Inferior parietal cortex (tissue), 1 donor: ENCODE data around the gene ZNF180.
"Not testable (repeated sequence)": the region's sequence is repeated elsewhere in the genome, so short reads cannot be mapped to it uniquely, and the experiment has no call there.

Experiments
- DNase-seq: peaks from one replicate; pipeline ENCODE4 v3.0.0-alpha.2; 2016; ENCODE audit errors: extremely low spot score

ZNF180 gene

GRCh38 chr19:44499962-44500949, at the start of gene ZNF180:
TSS of gene ZNF180 (minus strand) at chr19:44500522. CDS start at chr19:44497334, 3,188 bp downstream.
- DNase-seq, result peak; percentile 97

GRCh38 chr19:44549507-44549906, 49.2 kb upstream of the ZNF180 start:
- no peak for DNase-seq

GRCh38 chr19:44548736-44549135, 48.4 kb upstream of the ZNF180 start:
- no peak for DNase-seq

GRCh38 chr19:44544031-44544430, 43.7 kb upstream of the ZNF180 start:
- no peak for DNase-seq

- no peak for DNase-seq
Observed at GRCh38 chr19:44542671-44543070, 42.3 kb upstream of the ZNF180 start.

GRCh38 chr19:44540736-44541135, 40.4 kb upstream of the ZNF180 start:
- DNase-seq, result no peak

- no peak for DNase-seq
Observed at GRCh38 chr19:44539991-44540390, 39.7 kb upstream of the ZNF180 start.

GRCh38 chr19:44539236-44539826, 39.0 kb upstream of the ZNF180 start:
- no peak for DNase-seq

- not testable (repeated sequence) for DNase-seq
Observed at GRCh38 chr19:44535361-44535760, 35.0 kb upstream of the ZNF180 start.

GRCh38 chr19:44532819-44533218, 32.5 kb upstream of the ZNF180 start:
- no peak for DNase-seq

GRCh38 chr19:44530777-44531176, 30.5 kb upstream of the ZNF180 start:
- DNase-seq, result no peak

- DNase-seq, result no peak
Observed at GRCh38 chr19:44529536-44529935, 29.2 kb upstream of the ZNF180 start, which contains the start of gene CEACAM20. TSS of gene CEACAM20 (minus strand) at chr19:44529675. CDS start at chr19:44529509, 166 bp downstream.

GRCh38 chr19:44527554-44527953, 27.2 kb upstream of the ZNF180 start:
- no peak for DNase-seq

GRCh38 chr19:44525721-44526430, 25.6 kb upstream of the ZNF180 start:
- no peak for DNase-seq

- DNase-seq, result no peak
Observed at GRCh38 chr19:44521370-44521769, 21.0 kb upstream of the ZNF180 start.

- DNase-seq, result no peak
Observed at GRCh38 chr19:44517146-44517545, 16.8 kb upstream of the ZNF180 start.

GRCh38 chr19:44515907-44516306, 15.6 kb upstream of the ZNF180 start:
- DNase-seq, result no peak

GRCh38 chr19:44515031-44515430, 14.7 kb upstream of the ZNF180 start:
- no peak for DNase-seq

- DNase-seq, result no peak
Observed at GRCh38 chr19:44512326-44513298, 12.3 kb upstream of the ZNF180 start.

- DNase-seq, result no peak
Observed at GRCh38 chr19:44509478-44509877, 9.2 kb upstream of the ZNF180 start.

- no peak for DNase-seq
Observed at GRCh38 chr19:44499559-44499958, 763 bp downstream of the ZNF180 start.
